ENCODE data around the gene MADCAM1.
"Not testable (repeated sequence)": the region's sequence is repeated elsewhere in the genome, so short reads cannot be mapped to it uniquely, and the experiment has no call there.

Gene MADCAM1

DNA sequence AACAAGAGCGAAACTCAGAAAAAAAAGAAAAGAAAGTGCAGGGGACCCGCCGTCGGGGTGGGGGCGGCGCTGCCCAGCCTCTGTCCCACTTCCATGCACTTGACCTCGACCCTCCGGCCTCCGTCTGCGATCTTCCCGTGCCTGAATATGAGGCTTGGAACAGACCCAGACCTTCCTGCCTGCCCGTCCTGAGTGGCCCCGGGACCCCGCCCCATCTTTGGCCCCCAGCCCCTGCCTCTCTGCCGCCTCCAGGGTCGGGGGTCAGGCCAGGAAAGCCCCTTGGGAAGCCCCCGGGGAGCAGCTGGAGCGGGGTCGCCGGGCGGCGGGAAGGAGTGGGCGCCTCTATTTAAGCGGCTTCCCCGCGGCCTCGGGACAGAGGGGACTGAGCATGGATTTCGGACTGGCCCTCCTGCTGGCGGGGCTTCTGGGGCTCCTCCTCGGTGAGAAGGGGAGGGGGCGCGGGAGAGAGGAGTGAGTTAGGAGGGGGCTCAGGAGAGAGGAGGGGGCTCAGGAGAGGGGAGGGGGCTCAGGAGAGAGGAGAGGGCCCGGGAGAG lies at the start of gene MADCAM1:
TSS of gene MADCAM1 (plus strand) at position 375 of the 554 bp plus-strand sequence. CDS start at position 389, 14 bp downstream.
- DNase-seq (ENCODE audit: low spot score): no peak

DNA sequence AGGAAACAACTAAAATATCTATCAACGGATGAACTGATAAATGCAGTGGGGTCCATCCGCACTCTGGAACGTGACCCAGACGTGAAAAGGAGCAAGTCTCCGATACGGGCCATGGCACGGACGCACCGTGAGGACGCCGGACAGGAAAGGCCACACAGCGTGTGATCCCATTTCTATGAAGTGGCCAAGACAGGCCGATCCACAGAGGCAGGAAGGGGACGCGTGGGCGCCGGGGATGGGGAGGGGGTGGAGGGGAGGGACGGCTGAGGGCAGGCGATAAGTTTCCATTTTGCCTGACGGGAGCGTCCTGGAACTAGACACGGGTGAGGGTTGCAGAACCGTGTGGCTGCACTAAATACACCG lies 49.2 kb upstream of the MADCAM1 start:
- DNase-seq (ENCODE audit: low spot score): no peak

DNA sequence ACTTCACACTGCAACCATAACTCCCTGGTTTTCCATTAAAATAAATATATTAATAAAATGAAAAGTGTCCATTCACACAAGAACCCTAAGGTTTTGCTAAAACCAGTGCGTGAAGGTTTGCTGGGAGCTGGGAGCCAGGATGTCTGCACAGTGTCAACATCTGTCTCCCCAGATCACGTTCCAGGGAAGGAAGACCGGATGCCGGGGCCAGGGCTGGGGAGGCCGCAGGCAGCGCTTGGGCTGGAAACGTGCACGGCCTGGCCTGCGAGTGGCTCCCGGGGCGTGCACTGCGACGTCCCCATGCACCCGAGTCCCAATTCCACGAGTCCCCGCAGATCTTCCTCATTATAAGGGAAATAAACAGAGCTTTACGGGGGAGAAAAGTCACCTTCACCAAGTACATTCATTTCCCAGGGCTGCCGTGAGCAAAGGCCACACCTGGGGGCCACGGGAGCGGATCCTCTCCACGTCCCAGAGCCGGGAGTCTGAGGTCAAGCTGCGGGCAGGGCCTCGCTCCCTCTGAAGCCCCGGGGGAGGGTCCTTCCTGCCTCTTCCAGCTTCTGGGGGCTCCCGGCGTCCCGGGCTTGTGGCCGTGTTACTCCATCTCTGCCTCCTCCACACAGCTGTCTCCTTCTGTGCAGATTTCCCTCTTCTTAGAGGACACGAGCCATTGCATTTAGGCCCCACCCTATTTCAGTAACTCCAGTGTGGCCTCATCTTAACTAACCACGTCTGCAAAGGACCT lies 48.3 kb upstream of the MADCAM1 start:
- no peak for DNase-seq (ENCODE audit: low spot score)

DNA sequence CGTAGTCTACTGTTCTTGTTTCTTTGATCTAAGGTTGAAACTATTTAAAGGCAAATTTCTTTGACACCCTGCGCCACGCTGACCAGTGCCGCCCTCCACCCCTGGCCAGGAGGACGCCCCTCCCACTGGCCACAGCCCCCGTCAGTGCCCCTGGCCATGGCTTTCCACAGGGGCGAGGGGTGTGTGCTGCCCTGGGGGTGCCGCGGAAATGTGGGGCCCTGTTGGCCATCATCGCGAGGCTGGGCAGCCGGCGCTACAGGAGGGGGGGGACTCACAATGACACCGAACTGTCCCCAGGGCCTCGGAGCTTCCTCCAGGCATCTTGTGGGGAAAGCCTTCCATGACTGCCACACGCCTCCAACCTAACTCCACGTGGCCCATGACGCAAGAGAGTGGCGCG lies 46.4 kb upstream of the MADCAM1 start:
- no peak for DNase-seq (ENCODE audit: low spot score)

DNA sequence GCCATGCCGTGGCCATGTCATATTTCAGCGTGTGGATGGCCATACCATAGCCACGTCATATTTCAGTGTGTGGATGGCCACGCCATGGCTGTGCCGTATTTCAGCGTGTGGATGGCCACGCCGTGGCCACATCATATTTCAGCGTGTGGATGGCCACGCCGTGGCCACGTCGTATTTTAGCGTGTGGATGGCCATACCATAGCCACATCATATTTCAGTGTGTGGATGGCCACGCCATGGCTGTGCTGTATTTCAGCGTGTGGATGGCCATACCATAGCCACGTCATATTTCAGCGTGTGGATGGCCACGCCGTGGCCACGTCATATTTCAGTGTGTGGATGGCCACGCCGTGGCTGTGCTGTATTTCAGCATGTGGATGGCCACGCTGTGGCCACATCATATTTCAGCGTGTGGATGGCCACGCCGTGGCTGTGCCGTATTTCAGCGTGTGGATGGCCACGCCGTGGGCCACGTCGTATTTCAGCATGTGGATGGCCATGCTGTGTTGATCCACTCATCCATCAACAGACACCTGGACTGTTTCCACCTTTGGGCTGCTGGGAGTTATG lies 45.3 kb upstream of the MADCAM1 start:
- not testable (repeated sequence) for DNase-seq (ENCODE audit: low spot score)

GRCh38 chr19:452829-453228 lies 43.5 kb upstream of the MADCAM1 start:
- DNase-seq (ENCODE audit: low spot score): no peak

DNA sequence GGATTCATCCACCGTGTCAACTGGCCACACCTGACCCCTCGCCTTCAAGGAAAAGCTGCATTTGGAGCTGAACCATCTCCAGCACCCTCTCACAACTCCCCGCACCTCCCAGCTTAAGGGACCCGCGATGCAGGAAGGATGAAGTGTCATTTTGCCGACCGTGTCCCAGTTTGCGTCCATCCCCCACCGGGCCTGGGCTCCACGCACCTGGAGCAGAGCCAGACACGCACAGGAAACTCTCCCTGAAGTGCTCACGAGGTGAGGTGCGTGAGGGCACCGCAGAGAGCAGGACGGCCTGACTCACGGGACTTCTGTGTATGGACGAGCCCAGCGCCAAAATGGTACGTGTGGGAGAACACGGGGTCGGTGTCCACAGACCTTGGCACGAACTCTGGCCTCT lies 42.7 kb upstream of the MADCAM1 start:
- no peak for DNase-seq (ENCODE audit: low spot score)

DNA sequence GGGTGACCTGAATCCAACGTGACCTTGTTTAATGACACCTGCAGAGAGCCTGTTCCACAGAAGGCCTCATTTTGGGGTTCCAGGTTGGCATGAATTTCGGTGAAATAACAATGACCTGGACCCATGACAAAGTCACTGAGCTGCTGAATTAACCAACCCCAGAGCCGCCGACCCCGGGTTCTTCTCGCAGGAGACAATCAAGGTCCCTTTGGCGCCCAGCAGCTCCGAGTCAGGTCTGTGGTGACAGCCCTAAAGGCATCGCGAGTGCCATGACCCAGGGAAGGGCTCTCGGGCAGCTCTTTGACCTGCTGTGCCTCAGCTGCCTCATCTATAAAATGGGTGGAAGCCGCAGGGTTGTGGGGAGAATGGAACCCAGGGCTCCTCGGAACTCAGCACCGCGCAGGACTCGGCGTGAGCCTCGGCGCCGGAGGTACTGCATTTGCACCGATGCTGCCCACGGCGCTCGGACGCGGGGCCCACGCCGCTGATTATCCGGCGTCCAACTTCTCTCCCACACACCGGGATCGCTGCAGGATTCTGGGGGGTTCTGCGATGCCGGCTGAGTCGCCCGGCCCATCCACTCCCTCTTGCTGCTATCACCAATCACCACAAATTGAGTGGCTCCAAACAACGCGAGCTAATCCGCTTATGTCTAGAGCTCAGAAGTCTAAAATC lies 41.1 kb upstream of the MADCAM1 start:
- no peak for DNase-seq (ENCODE audit: low spot score)

GRCh38 chr19:455851-456546 lies 40.3 kb upstream of the MADCAM1 start:
- DNase-seq (ENCODE audit: low spot score): no peak

DNA sequence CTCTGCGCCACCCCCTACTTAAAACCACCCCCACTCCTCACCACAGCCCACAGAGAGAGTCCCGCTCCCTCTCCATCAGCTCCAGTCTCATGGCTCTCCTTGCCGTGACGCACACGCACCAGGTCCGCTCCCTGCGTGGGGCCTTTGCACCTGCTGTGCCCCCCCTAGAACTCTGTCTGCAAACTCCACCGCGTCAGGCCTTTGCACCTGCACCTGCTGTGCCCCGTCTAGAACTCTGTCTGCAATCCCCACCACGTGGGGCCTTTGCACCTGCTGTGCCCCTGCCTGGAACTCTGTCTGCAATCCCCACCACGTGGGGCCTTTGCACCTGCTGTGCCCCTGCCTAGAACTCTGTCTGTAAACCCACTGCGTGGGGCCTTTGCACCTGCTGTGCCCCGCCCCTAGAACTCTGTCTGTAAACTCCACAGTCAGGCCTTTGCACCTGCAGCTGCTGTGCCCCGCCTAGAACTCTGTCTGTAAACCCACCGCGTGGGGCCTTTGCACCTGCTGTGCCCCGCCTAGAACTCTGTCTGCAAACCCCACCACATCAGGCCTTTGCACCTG lies 39.7 kb upstream of the MADCAM1 start:
- no peak for DNase-seq (ENCODE audit: low spot score)

- no peak for DNase-seq (ENCODE audit: low spot score)
Measured at GRCh38 chr19:457636-458035, 38.6 kb upstream of the MADCAM1 start.

- DNase-seq (ENCODE audit: low spot score): no peak
Measured at GRCh38 chr19:458091-459042, 37.9 kb upstream of the MADCAM1 start.

DNA sequence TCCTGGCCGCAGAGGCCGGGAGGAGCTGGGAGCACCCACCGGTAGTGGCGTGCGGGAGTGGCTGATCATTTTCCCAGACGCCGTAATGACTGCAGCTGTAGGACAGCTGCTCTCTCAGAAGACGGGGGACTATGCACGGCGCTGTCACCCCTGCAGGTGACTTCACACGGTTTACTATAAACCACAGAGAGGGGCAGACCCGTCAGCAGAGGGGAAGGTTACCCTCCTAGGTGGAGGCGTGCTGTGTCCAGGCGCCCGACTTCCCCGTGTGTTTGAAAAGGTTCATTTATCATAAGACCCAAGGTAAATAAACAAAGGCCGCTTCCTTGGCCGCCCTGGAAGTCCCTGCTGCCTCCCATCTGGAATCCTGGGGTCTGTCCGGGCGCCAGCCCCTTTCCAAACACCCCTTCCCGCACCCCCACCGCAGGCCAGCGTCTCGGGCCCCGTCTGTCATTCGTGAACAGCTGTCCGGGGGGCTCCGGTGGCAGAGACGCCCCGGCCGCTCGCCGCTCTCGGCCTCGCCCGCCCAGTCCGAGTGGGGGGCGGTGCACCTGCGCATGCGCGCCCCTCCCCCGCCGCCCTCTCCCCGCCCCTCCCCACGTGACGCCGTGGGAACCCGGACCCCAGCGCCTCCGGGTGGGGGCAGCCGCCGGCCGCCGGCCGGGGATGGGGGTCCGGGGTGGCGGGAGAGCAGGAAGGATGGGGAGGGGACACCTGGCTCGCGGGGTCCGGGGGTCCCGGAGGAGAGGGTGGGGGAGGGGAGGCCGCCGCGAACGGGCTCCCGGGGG lies 36.4 kb upstream of the MADCAM1 start:
- peak; percentile 55 for DNase-seq (ENCODE audit: low spot score)

- DNase-seq (ENCODE audit: low spot score): peak; percentile 20
Measured at GRCh38 chr19:460877-461720, 35.2 kb upstream of the MADCAM1 start, which contains the start of gene SHC2. SHC2 (minus strand) TSS chr19:461033; CDS start chr19:460996, 37 bp downstream.

GRCh38 chr19:461721-462551 lies 34.4 kb upstream of the MADCAM1 start:
- no peak for DNase-seq (ENCODE audit: low spot score)

- DNase-seq (ENCODE audit: low spot score): no peak
Measured at GRCh38 chr19:463483-464207, 32.6 kb upstream of the MADCAM1 start.

DNA sequence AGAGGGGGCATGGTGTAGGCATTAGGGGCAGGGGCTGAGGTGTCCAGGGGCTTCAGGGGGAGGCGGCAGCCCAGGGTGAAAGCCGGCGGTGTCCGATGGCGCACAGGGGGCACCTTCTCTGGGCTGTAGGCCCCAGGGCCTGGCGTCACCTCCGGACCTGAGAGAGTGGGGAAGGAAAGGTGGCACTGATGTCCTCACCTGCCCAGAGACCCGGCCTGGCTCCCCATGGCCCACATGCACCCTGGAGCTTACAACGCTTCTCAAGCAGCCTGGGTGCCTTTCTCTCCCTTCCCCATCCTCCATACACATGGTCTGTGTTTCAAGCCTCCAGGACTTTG lies 32.1 kb upstream of the MADCAM1 start:
- no peak for DNase-seq (ENCODE audit: low spot score)
